ENCODE results near the gene RALGPS1.

- no peak for TF ChIP-seq CTCF (IDR thresholded peaks at IDR 0.05)
- no peak for TF ChIP-seq POLR2A (IDR thresholded peaks at IDR 0.05)
Observed at GRCh38 chr9:126904586-126904985, 10.0 kb upstream of the RALGPS1 start.
